Activated CD4-positive, CD25-positive, alpha-beta regulatory T cell treated with anti-CD3 and anti-CD28 coated beads, Interleukin-2, amount 50 U/mL, for 16 hours (primary cell): Measurements from ENCODE around the gene CMYA5.

Experiments used
- DNase-seq: peaks from one replicate; pipeline ENCODE4 v3.0.0-alpha.2; 2020; ENCODE audit warnings: low read depth, low spot score

CMYA5 gene

GRCh38 chr5:79834754-79835714 is 145.4 kb downstream of the CMYA5 start:
- DNase-seq = no peak

GRCh38 chr5:79837761-79838551 is 148.3 kb downstream of the CMYA5 start:
- DNase-seq = no peak

- DNase-seq = no peak
These were observed 150.7 kb downstream of the CMYA5 start for GRCh38 chr5:79840084-79840990.

- no peak for DNase-seq
These were observed 151.5 kb downstream of the CMYA5 start for GRCh38 chr5:79841172-79841571.

GRCh38 chr5:79842006-79842881 is 152.6 kb downstream of the CMYA5 start:
- DNase-seq = no peak

- DNase-seq = no peak
These were observed 153.4 kb downstream of the CMYA5 start for GRCh38 chr5:79842991-79843390.

- DNase-seq = no peak
These were observed 154.1 kb downstream of the CMYA5 start for GRCh38 chr5:79843450-79844388.

GRCh38 chr5:79844571-79844970 is 154.9 kb downstream of the CMYA5 start:
- DNase-seq = no peak

GRCh38 chr5:79845448-79846197 is 156.0 kb downstream of the CMYA5 start:
- no peak for DNase-seq

- no peak for DNase-seq
These were observed 156.5 kb downstream of the CMYA5 start for GRCh38 chr5:79846198-79846521.

GRCh38 chr5:79847561-79847960 is 157.9 kb downstream of the CMYA5 start:
- DNase-seq = no peak

- no peak for DNase-seq
These were observed 159.4 kb downstream of the CMYA5 start for GRCh38 chr5:79849061-79849460.
